ENCODE data around the gene TBCD.
A peak's percentile ranks its signal among the peaks of the same experiment; 100 is the strongest.

The TBCD gene

GRCh38 chr17:82709024-82709675 lies 42.7 kb upstream of the TBCD start:
- no peak for TF ChIP-seq CTCF (IDR thresholded peaks at IDR 0.05; ENCODE audit: low read depth, low read length)
- no peak overlapping the region for H3K4me3 ChIP-seq (replicated peaks in 1 of 2; ENCODE audit: low read depth in 2 of 2, low read length in 2 of 2)
- DNase-seq (ENCODE audit: low read depth in 2 of 2): no peak

- TF ChIP-seq CTCF (IDR thresholded peaks at IDR 0.05; ENCODE audit: low read depth, low read length): no peak
- no peak for DNase-seq (ENCODE audit: low read depth in 2 of 2)
- H3K4me3 ChIP-seq (replicated peaks in 1 of 2; ENCODE audit: low read depth in 2 of 2, low read length in 2 of 2): no peak overlapping the region
Observed at GRCh38 chr17:82709676-82710498, 42.0 kb upstream of the TBCD start.

- TF ChIP-seq CTCF (IDR thresholded peaks at IDR 0.05; ENCODE audit: low read depth, low read length): no peak
- no peak overlapping the region for H3K4me3 ChIP-seq (replicated peaks in 1 of 2; ENCODE audit: low read depth in 2 of 2, low read length in 2 of 2)
- no peak for DNase-seq (ENCODE audit: low read depth in 2 of 2)
Observed at GRCh38 chr17:82710499-82711232, 41.2 kb upstream of the TBCD start.

GRCh38 chr17:82713071-82713723 lies 38.7 kb upstream of the TBCD start:
- no peak for DNase-seq (ENCODE audit: low read depth in 2 of 2)
- no peak overlapping the region for H3K4me3 ChIP-seq (replicated peaks in 1 of 2; ENCODE audit: low read depth in 2 of 2, low read length in 2 of 2)
- no peak for TF ChIP-seq CTCF (IDR thresholded peaks at IDR 0.05; ENCODE audit: low read depth, low read length)

- TF ChIP-seq CTCF (IDR thresholded peaks at IDR 0.05; ENCODE audit: low read depth, low read length): no peak
- DNase-seq (ENCODE audit: low read depth in 2 of 2): peak; percentile 89 to 96
- H3K4me3 ChIP-seq (replicated peaks in 1 of 2; ENCODE audit: low read depth in 2 of 2, low read length in 2 of 2): peak within 1 kb of the TSS; percentile 79
Observed at GRCh38 chr17:82716203-82717010, 35.5 kb upstream of the TBCD start, which contains the start of gene FN3KRP. Gene FN3KRP (plus strand): TSS chr17:82716706. CDS start chr17:82716756, 50 bp downstream.

Data from cardiac fibroblast (primary cell).